IMR-90 (cell line): Measurements from ENCODE around the gene DSC2. TPM values are rescaled to one million over a fixed set of nuclear protein-coding genes. Genes with fewer than 3 reads are reported as not detected.

Source experiments
- ATAC-seq: fragments of 200-7000 bp; cut with Tn5 transposase; 2 replicates; pipeline ENCODE4 v1.9.1; 2020; ENCODE audit warnings: low read depth, mild to moderate bottlenecking, moderate library complexity
- BruUV-seq: library from RNA; stranded (reverse); fragments of 400-500 nt; replicated peaks from 2 replicates; lab custom pipeline; 2021; lab: Mats Ljungman, UMichigan
- CTCF ChIA-PET: fragments of 300-600 bp; formaldehyde crosslinking; extraction: SDS; loops from one replicate; lab custom pipeline; 2021; ENCODE audit warnings: antibody characterized with exemption; lab: Yijun Ruan, JAX
- POLR2A ChIA-PET: fragments of 300-600 bp; sonication (Branson Sonifier 250); formaldehyde crosslinking; loops from one replicate; lab custom pipeline; 2022; ENCODE audit warnings: antibody characterized with exemption; ENCODE audit not compliant: unreplicated experiment; lab: Charles Lee
- DNase-seq: peaks from one replicate; pipeline ENCODE4 v3.0.0; 2013
- H2AFZ ChIP-seq: replicated peaks from 2 replicates; pipeline ENCODE3; 2013; ENCODE audit warnings: low read length, mild to moderate bottlenecking; ENCODE audit not compliant: poor library complexity
- H2AK5ac ChIP-seq: 2 replicates; pipeline ENCODE4 v1.6.1; 2013; ENCODE audit warnings: low read depth, low read length, inconsistent platforms
- H2AK9ac ChIP-seq: replicated peaks from 2 replicates; pipeline ENCODE3; 2013; ENCODE audit warnings: mild to moderate bottlenecking, low read depth, low read length, moderate library complexity; ENCODE audit not compliant: poor library complexity
- H2BK120ac ChIP-seq: 2 replicates; pipeline ENCODE4 v1.6.1; 2013; ENCODE audit warnings: low read depth, low read length, inconsistent platforms
- H2BK15ac ChIP-seq: 3 replicates; pipeline ENCODE4 v1.6.1; 2013; ENCODE audit warnings: low read depth, low read length, inconsistent platforms
- H2BK20ac ChIP-seq: 2 replicates; pipeline ENCODE4 v1.6.1; 2013; ENCODE audit warnings: low read depth, mild to moderate bottlenecking, inconsistent platforms, low read length, moderate library complexity
- H2BK5ac ChIP-seq: 2 replicates; pipeline ENCODE4 v1.6.1; 2013; ENCODE audit warnings: mild to moderate bottlenecking, low read depth, low read length, inconsistent platforms; ENCODE audit not compliant: poor library complexity, severe bottlenecking
- H3K14ac ChIP-seq: replicated peaks from 2 replicates; pipeline ENCODE4 v1.6.1; 2013; ENCODE audit warnings: low read depth, low read length, inconsistent platforms
- H3K18ac ChIP-seq: 2 replicates; pipeline ENCODE4 v1.6.1; 2013; ENCODE audit warnings: low read depth, low read length, control low read depth
- H3K23ac ChIP-seq: 2 replicates; pipeline ENCODE4 v1.6.1; 2013; ENCODE audit warnings: low read depth, low read length, inconsistent platforms
- H3K27ac ChIP-seq: 2 replicates; pipeline ENCODE4 v1.5.1; 2013; ENCODE audit warnings: mild to moderate bottlenecking, control low read depth, low read length; ENCODE audit not compliant: insufficient read depth
- H3K27me3 ChIP-seq: 2 replicates; pipeline ENCODE4 v1.6.1; 2013; ENCODE audit warnings: low read length; ENCODE audit not compliant: control insufficient read depth, insufficient read depth
- H3K36me3 ChIP-seq: 2 replicates; pipeline ENCODE4 v1.6.1; 2013; ENCODE audit warnings: low read length, mixed read lengths; ENCODE audit not compliant: control insufficient read depth, insufficient read depth
- H3K4ac ChIP-seq: 2 replicates; pipeline ENCODE4 v1.6.1; 2013; ENCODE audit warnings: low read depth, low read length, inconsistent platforms
- H3K4me1 ChIP-seq: 2 replicates; pipeline ENCODE4 v1.6.1; 2013; ENCODE audit warnings: low read length, mixed read lengths; ENCODE audit not compliant: control insufficient read depth, insufficient read depth
- H3K4me2 ChIP-seq: 2 replicates; pipeline ENCODE4 v1.6.1; 2013; ENCODE audit warnings: low read depth, mild to moderate bottlenecking, control low read depth, low read length, moderate library complexity
- H3K4me3 ChIP-seq: 2 replicates; pipeline ENCODE4 v1.5.1; 2013; ENCODE audit warnings: low read depth, mild to moderate bottlenecking, control low read depth, low read length, moderate library complexity; ENCODE audit not compliant: insufficient read depth
- H3K56ac ChIP-seq: 2 replicates; pipeline ENCODE4 v1.6.1; 2013; ENCODE audit warnings: low read length, inconsistent platforms; ENCODE audit not compliant: insufficient read depth; ENCODE audit errors: extremely low read depth
- H3K79me1 ChIP-seq, 2 experiments: 2 replicates each; pipeline ENCODE4 v1.6.1; 2013; ENCODE audit warnings: low read length in 2 of 2, inconsistent platforms in 1 of 2, low read depth in 1 of 2
- H3K9ac ChIP-seq: 2 replicates; pipeline ENCODE4 v1.6.1; 2013; ENCODE audit warnings: low read depth, low read length, control low read depth
- H3K9me1 ChIP-seq: 2 replicates; pipeline ENCODE4 v1.6.1; 2013; ENCODE audit warnings: low read length, inconsistent platforms; ENCODE audit not compliant: insufficient read depth
- H3K9me3 ChIP-seq: 2 replicates; pipeline ENCODE4 v1.6.1; 2013; ENCODE audit warnings: low read length; ENCODE audit not compliant: control insufficient read depth, insufficient read depth
- H4K20me1 ChIP-seq: 2 replicates; pipeline ENCODE4 v1.6.1; 2013; ENCODE audit warnings: low read length, inconsistent platforms; ENCODE audit not compliant: insufficient read depth
- H4K5ac ChIP-seq: 2 replicates; pipeline ENCODE4 v1.6.1; 2013; ENCODE audit warnings: mild to moderate bottlenecking, low read depth, low read length, control low read depth
- H4K8ac ChIP-seq, 2 experiments: 2 replicates each; pipeline ENCODE4 v1.6.1; 2013; ENCODE audit warnings: low read depth in 2 of 2, low read length in 2 of 2, control low read depth in 1 of 2, inconsistent platforms in 1 of 2
- H4K91ac ChIP-seq: 2 replicates; pipeline ENCODE4 v1.6.1; 2013; ENCODE audit warnings: low read depth, low read length, inconsistent platforms; ENCODE audit not compliant: insufficient read depth
- CEBPB ChIP-seq: IDR thresholded peaks from 2 replicates; pipeline ENCODE4 v1.6.1; 2012; ENCODE audit warnings: low read depth, low read length, improper control_type of control experiment
- CHD1 ChIP-seq: IDR thresholded peaks from 2 replicates; pipeline ENCODE4 v1.6.1; 2012; ENCODE audit warnings: low read depth, low read length, improper control_type of control experiment
- FOS ChIP-seq: fragments of 150-350 bp; IDR thresholded peaks from 2 replicates; pipeline ENCODE4 v1.6.1; 2016; ENCODE audit warnings: low read depth, low read length
- MAFK ChIP-seq: IDR thresholded peaks from 2 replicates; pipeline ENCODE4 v1.6.1; 2012; ENCODE audit warnings: low read depth, low read length, improper control_type of control experiment
- MAZ ChIP-seq: IDR thresholded peaks from 2 replicates; pipeline ENCODE4 v1.6.1; 2012; ENCODE audit warnings: low read depth, mild to moderate bottlenecking, low read length, improper control_type of control experiment, moderate library complexity, borderline replicate concordance
- MXI1 ChIP-seq: IDR thresholded peaks from 2 replicates; pipeline ENCODE4 v1.6.1; 2012; ENCODE audit warnings: low read depth, mild to moderate bottlenecking, low read length, moderate library complexity, borderline replicate concordance
- NFE2L2 ChIP-seq: fragments of 150-350 bp; IDR thresholded peaks from 2 replicates; pipeline ENCODE4 v1.6.1; 2016; ENCODE audit warnings: low read depth, mild to moderate bottlenecking, low read length
- POLR2A ChIP-seq: IDR thresholded peaks from 2 replicates; pipeline ENCODE4 v1.6.1; 2012; ENCODE audit warnings: mild to moderate bottlenecking, low read depth, low read length
- RAD21 ChIP-seq: IDR thresholded peaks from 2 replicates; pipeline ENCODE4 v1.6.1; 2012; ENCODE audit warnings: low read length, improper control_type of control experiment
- RCOR1 ChIP-seq: IDR thresholded peaks from 2 replicates; pipeline ENCODE4 v1.6.1; 2012; ENCODE audit warnings: mild to moderate bottlenecking, low read length, improper control_type of control experiment; ENCODE audit not compliant: insufficient replicate concordance
- SMC3 ChIP-seq: fragments of 150-350 bp; IDR thresholded peaks from 2 replicates; pipeline ENCODE4 v1.6.1; 2016; ENCODE audit warnings: low read depth, mild to moderate bottlenecking, antibody characterized with exemption, low read length, moderate library complexity
- WGBS, 2 experiments: methylation state at CpG; one replicate each; pipeline versions ENCODE4 v1.1.5 to v1.1.7; 2013; ENCODE audit warnings: missing lambda C conversion rate in 2 of 2; ENCODE audit not compliant: insufficient read length in 1 of 2; ENCODE audit errors: extremely low coverage in 2 of 2; 5-methylcytosine and 5-hydroxymethylcytosine counted together
- dilution Hi-C: fragments of 300-500 bp; cut with HindIII; formaldehyde crosslinking; loops from one replicate; pipeline ENCODE4 v1.14.3; 2018; ENCODE audit warnings: low sequenced_read_pairs; ENCODE audit not compliant: unreplicated experiment
- in situ Hi-C: fragments of 300-500 bp; cut with MboI; formaldehyde crosslinking; loops from 3 replicates; pipeline ENCODE4 v1.14.3; 2019; ENCODE audit warnings: low sequenced_read_pairs, inconsistent platforms, mixed read lengths
- intact Hi-C: fragments of 100-400 bp; cut with micrococcal nuclease; formaldehyde crosslinking; loops from 2 replicates; pipeline ENCODE4 v1.10.0; 2022
- polyA plus RNA-seq, 3 experiments: library from polyadenylated mRNA; depleted of rRNA; stranded (reverse); fragments of >200 nt; gene quantifications; 2 replicates each; pipeline ENCODE4 v1.2.3, GENCODE V29; 2012; ENCODE audit warnings: low replicate concordance in 1 of 3
- total RNA-seq: library from RNA; depleted of rRNA; stranded (reverse); fragments of >200 nt; gene quantifications from 2 replicates; pipeline ENCODE4 v1.2.3, GENCODE V29; 2012
- TF ChIP-seq, protein P1 (sequence below): conservative IDR thresholded peaks from 2 replicates; pipeline ENCODE4 v1.5.1; 2012; ENCODE audit warnings: mild to moderate bottlenecking, low read depth, low read length, improper control_type of control experiment
- TF ChIP-seq, protein P2 (sequence below): fragments of 150-350 bp; IDR thresholded peaks from 2 replicates; pipeline ENCODE4 v1.6.1; 2017; ENCODE audit warnings: mild to moderate bottlenecking, antibody characterized with exemption, low read length, low read depth

DSC2 gene
- total and polyA plus RNA-seq, 2 of the 4 experiments (the other 2 are of a cell fraction): not detected

DNA sequence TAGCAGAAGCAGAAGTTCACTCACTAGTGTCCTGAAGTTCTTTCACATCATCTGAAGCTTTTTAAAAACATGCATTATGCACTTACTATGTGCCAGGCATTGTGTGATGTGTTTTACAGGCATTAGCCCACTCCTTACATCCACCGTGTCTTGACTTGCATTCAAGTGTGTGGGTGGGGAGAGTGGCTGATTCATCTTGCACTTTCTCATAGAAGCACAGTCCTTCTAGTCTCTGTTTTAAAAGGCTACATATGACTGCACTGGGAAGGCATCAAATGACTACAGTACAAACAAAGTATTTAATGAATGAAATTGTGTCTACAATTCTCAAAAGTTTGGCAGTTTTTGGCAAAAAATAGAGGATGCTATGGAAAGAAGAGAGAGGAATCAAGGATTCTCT, 38.1 kb downstream of the DSC2 start:
- Histone ChIP-seq H3K23ac (no peak overlapping the region), H3K18ac (no peak overlapping the region), H2AK9ac (no peak overlapping the region), H3K4me2 (no peak overlapping the region), H3K9ac (no peak overlapping the region), H3K56ac (no peak overlapping the region), H4K5ac (no peak overlapping the region), H3K4ac (no peak overlapping the region), H2BK120ac (no peak overlapping the region), H3K27ac (no peak overlapping the region), H3K4me3 (no peak overlapping the region), H2BK5ac (no peak overlapping the region), H3K79me1 (no peaks in the 10 kb centered on the region), H2BK20ac (no peak overlapping the region), H4K91ac (no peak overlapping the region), H3K27me3 (no peaks in the 10 kb centered on the region), H3K36me3 (no peaks in the 10 kb centered on the region), H4K8ac (no peak overlapping the region), H3K9me3 (no peaks in the 10 kb centered on the region), H3K9me1 (no peaks in the 10 kb centered on the region), H3K14ac (no peak overlapping the region), H2BK15ac (no peak overlapping the region), H2AFZ (no peak overlapping the region), H4K20me1 (no peaks in the 10 kb centered on the region), H3K4me1 (no peaks in the 10 kb centered on the region), H2AK5ac (no peak overlapping the region)
- ChIA-PET CTCF (no interaction called here), POLR2A (no interaction called here)
- dilution Hi-C loops (no loop called here), intact Hi-C loops (no loop called here), in situ Hi-C loops (no loop called here)
- BruUV-seq: no TSS peak
- ATAC-seq: no peak
- no CpG with 5 or more reads among the region's 1 CpG for WGBS, 2 experiments
- TF ChIP-seq CHD1: no peak
- TF ChIP-seq RCOR1: no peak
- TF ChIP-seq MAZ: no peak
- TF ChIP-seq, protein P1, sequence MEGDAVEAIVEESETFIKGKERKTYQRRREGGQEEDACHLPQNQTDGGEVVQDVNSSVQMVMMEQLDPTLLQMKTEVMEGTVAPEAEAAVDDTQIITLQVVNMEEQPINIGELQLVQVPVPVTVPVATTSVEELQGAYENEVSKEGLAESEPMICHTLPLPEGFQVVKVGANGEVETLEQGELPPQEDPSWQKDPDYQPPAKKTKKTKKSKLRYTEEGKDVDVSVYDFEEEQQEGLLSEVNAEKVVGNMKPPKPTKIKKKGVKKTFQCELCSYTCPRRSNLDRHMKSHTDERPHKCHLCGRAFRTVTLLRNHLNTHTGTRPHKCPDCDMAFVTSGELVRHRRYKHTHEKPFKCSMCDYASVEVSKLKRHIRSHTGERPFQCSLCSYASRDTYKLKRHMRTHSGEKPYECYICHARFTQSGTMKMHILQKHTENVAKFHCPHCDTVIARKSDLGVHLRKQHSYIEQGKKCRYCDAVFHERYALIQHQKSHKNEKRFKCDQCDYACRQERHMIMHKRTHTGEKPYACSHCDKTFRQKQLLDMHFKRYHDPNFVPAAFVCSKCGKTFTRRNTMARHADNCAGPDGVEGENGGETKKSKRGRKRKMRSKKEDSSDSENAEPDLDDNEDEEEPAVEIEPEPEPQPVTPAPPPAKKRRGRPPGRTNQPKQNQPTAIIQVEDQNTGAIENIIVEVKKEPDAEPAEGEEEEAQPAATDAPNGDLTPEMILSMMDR: no peak
- TF ChIP-seq SMC3: no peak
- TF ChIP-seq, protein P2, sequence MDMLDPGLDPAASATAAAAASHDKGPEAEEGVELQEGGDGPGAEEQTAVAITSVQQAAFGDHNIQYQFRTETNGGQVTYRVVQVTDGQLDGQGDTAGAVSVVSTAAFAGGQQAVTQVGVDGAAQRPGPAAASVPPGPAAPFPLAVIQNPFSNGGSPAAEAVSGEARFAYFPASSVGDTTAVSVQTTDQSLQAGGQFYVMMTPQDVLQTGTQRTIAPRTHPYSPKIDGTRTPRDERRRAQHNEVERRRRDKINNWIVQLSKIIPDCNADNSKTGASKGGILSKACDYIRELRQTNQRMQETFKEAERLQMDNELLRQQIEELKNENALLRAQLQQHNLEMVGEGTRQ: no peak
- no peak for TF ChIP-seq RAD21
- no peak for TF ChIP-seq POLR2A
- TF ChIP-seq MAFK: no peak
- no peak for TF ChIP-seq MXI1
- TF ChIP-seq CEBPB: no peak
- no peak for TF ChIP-seq FOS
- no peak for TF ChIP-seq NFE2L2
- DNase-seq: no peak
